Measurements from ENCODE around the gene TMEM212. TPM values are rescaled to one million over a fixed set of nuclear protein-coding genes. Genes with fewer than 3 reads are reported as not detected.

The TMEM212 gene
- polyA plus RNA-seq, 1 donor (not counting 4 experiments of a cell fraction or from before 2014, with no cell fraction given), result not detected

GRCh38 chr3:171844873-171845272 is 1.7 kb downstream of the TMEM212 start:
- dilution Hi-C loops (cut with MboI; ENCODE audit: extremely low pct_ligation_motif_present, low sequenced_read_pairs), result no loop called here
- no peaks in the 10 kb centered on the region for H3K79me2 ChIP-seq (ENCODE audit: control insufficient read depth, insufficient read depth, low read length)
- FAIRE-seq (no peak), DNase-seq (ENCODE audit: low read depth, low spot score) (no peak)
- no peaks in the 10 kb centered on the region for H3K4me1 ChIP-seq (ENCODE audit: control insufficient read depth, extremely low read depth, insufficient read depth, low read length)
- H3K9ac ChIP-seq (ENCODE audit: control insufficient read depth, extremely low read depth, insufficient read depth, low read length), result no peak overlapping the region
- no peaks in the 10 kb centered on the region for H3K9me3 ChIP-seq (ENCODE audit: control insufficient read depth, low read depth, low read length)
- H2AFZ ChIP-seq (ENCODE audit: control insufficient read depth, low read length), result no peak overlapping the region
- TF ChIP-seq CTCF (optimal IDR thresholded peaks at IDR 0.05 in 1 of 3, IDR thresholded peaks at IDR 0.05 in 1 of 3, conservative IDR thresholded peaks at IDR 0.05 in 1 of 3; ENCODE audit: extremely low read depth in 1 of 3, insufficient read depth in 2 of 3, low read length in 3 of 3), result no peak
- TF ChIP-seq EZH2 (IDR thresholded peaks at IDR 0.05; ENCODE audit: low read length), result no peak
- no peak overlapping the region for H3K27ac ChIP-seq (ENCODE audit: control insufficient read depth, insufficient read depth, low read length)
- H3K4me2 ChIP-seq (ENCODE audit: control insufficient read depth, extremely low read depth, insufficient read depth, low read depth, low read length), result no peak overlapping the region
- H4K20me1 ChIP-seq (ENCODE audit: control insufficient read depth, extremely low read depth, insufficient read depth, low read length), result no peaks in the 10 kb centered on the region
- H3K27me3 ChIP-seq (ENCODE audit: control insufficient read depth, extremely low read depth, insufficient read depth, low read length), result no peaks in the 10 kb centered on the region
- H3K4me3 ChIP-seq (ENCODE audit: control insufficient read depth in 2 of 3, extremely low read depth in 1 of 3, insufficient read depth in 2 of 3, low read depth in 1 of 3, low read length in 3 of 3), result no peak overlapping the region
- no peaks in the 10 kb centered on the region for H3K36me3 ChIP-seq (ENCODE audit: control insufficient read depth in 2 of 2, extremely low read depth in 1 of 2, insufficient read depth in 2 of 2, low read length in 2 of 2)
- H3K9me1 ChIP-seq (ENCODE audit: control insufficient read depth, extremely low read depth, insufficient read depth, low read length), result no peaks in the 10 kb centered on the region

- no peak overlapping the region for H3K4me2 ChIP-seq (ENCODE audit: control insufficient read depth, extremely low read depth, insufficient read depth, low read depth, low read length)
- no peaks in the 10 kb centered on the region for H3K9me1 ChIP-seq (ENCODE audit: control insufficient read depth, extremely low read depth, insufficient read depth, low read length)
- FAIRE-seq, result no peak
- no peak overlapping the region for H3K4me3 ChIP-seq (ENCODE audit: control insufficient read depth in 2 of 3, extremely low read depth in 1 of 3, insufficient read depth in 2 of 3, low read depth in 1 of 3, low read length in 3 of 3)
- DNase-seq (ENCODE audit: low read depth, low spot score), result no peak
- dilution Hi-C loops (cut with MboI; ENCODE audit: extremely low pct_ligation_motif_present, low sequenced_read_pairs), result no loop called here
- no peak overlapping the region for H3K27ac ChIP-seq (ENCODE audit: control insufficient read depth, insufficient read depth, low read length)
- H3K9me3 ChIP-seq (ENCODE audit: control insufficient read depth, low read depth, low read length), result no peaks in the 10 kb centered on the region
- no peaks in the 10 kb centered on the region for H3K27me3 ChIP-seq (ENCODE audit: control insufficient read depth, extremely low read depth, insufficient read depth, low read length)
- no peaks in the 10 kb centered on the region for H3K4me1 ChIP-seq (ENCODE audit: control insufficient read depth, extremely low read depth, insufficient read depth, low read length)
- no peaks in the 10 kb centered on the region for H3K79me2 ChIP-seq (ENCODE audit: control insufficient read depth, insufficient read depth, low read length)
- H3K36me3 ChIP-seq (ENCODE audit: control insufficient read depth in 2 of 2, extremely low read depth in 1 of 2, insufficient read depth in 2 of 2, low read length in 2 of 2), result no peaks in the 10 kb centered on the region
- H3K9ac ChIP-seq (ENCODE audit: control insufficient read depth, extremely low read depth, insufficient read depth, low read length), result no peak overlapping the region
- no peak for TF ChIP-seq EZH2 (IDR thresholded peaks at IDR 0.05; ENCODE audit: low read length)
- TF ChIP-seq CTCF (optimal IDR thresholded peaks at IDR 0.05 in 1 of 3, IDR thresholded peaks at IDR 0.05 in 1 of 3, conservative IDR thresholded peaks at IDR 0.05 in 1 of 3; ENCODE audit: extremely low read depth in 1 of 3, insufficient read depth in 2 of 3, low read length in 3 of 3), result no peak
- no peak overlapping the region for H2AFZ ChIP-seq (ENCODE audit: control insufficient read depth, low read length)
- no peaks in the 10 kb centered on the region for H4K20me1 ChIP-seq (ENCODE audit: control insufficient read depth, extremely low read depth, insufficient read depth, low read length)
Observed at GRCh38 chr3:171845481-171846284, 2.5 kb downstream of the TMEM212 start.
